CD14-positive monocyte (primary cell): Measurements from ENCODE around the gene CADM1. TPM values are rescaled to one million over a fixed set of nuclear protein-coding genes. Genes with fewer than 3 reads are reported as not detected.

Experiments
- DNase-seq, 3 donors: peaks; one replicate each; pipeline ENCODE4 v3.0.0-alpha.2; 2011 to 2022
- H2AFZ ChIP-seq: 2 replicates; pipeline ENCODE4 v1.6.0; 2012; ENCODE audit warnings: mild to moderate bottlenecking, low read depth, low read length, inconsistent platforms; ENCODE audit not compliant: insufficient read depth, poor library complexity, severe bottlenecking
- H3K27ac ChIP-seq, 2 donors: 1 replicate in 1 of 2; 2 replicates in 1 of 2; pipeline ENCODE4 v1.5.1; 2012 to 2013; ENCODE audit warnings: low read length in 2 of 2, control low read depth in 1 of 2, inconsistent platforms in 1 of 2, low read depth in 1 of 2, mild to moderate bottlenecking in 1 of 2
- H3K27me3 ChIP-seq, 2 donors: one replicate each; pipeline versions ENCODE4 v1.6.0 to v1.6.1; 2011 to 2013; ENCODE audit warnings: low read length in 2 of 2; ENCODE audit not compliant: control insufficient read depth in 2 of 2, insufficient read depth in 2 of 2
- H3K36me3 ChIP-seq, 2 donors: replicated peaks in 1 of 2; 1 replicate in 1 of 2; 2 replicates in 1 of 2; pipeline versions ENCODE4 v1.5.1 to v1.6.1; 2012 to 2013; ENCODE audit warnings: low read length in 2 of 2, control low read depth in 1 of 2, inconsistent platforms in 1 of 2, mild to moderate bottlenecking in 1 of 2; ENCODE audit not compliant: insufficient read depth in 2 of 2, control insufficient read depth in 1 of 2
- H3K4me1 ChIP-seq, 2 donors: 1 replicate in 1 of 2; 2 replicates in 1 of 2; pipeline versions ENCODE4 v1.5.1 to v1.6.1; 2012 to 2013; ENCODE audit warnings: low read length in 2 of 2, control low read depth in 1 of 2, inconsistent platforms in 1 of 2, mild to moderate bottlenecking in 1 of 2, moderate library complexity in 1 of 2; ENCODE audit not compliant: insufficient read depth in 2 of 2, control insufficient read depth in 1 of 2
- H3K4me2 ChIP-seq: replicated peaks from 2 replicates; pipeline ENCODE3; 2012; ENCODE audit warnings: low read length, moderate library complexity, mild to moderate bottlenecking; ENCODE audit not compliant: poor library complexity, severe bottlenecking; ENCODE audit errors: extremely low read depth
- H3K4me3 ChIP-seq, 3 experiments: fragments of 200-600 bp in 1 of 3; sonication (generic) in 1 of 3; replicated peaks in 1 of 3; 1 replicate in 2 of 3; 2 replicates in 1 of 3; pipeline ENCODE4 v1.5.1; 2011 to 2013; ENCODE audit warnings: low read length in 3 of 3, mild to moderate bottlenecking in 3 of 3, control low read depth in 2 of 3, low read depth in 2 of 3, inconsistent platforms in 1 of 3, moderate library complexity in 1 of 3
- H3K79me2 ChIP-seq: 2 replicates; pipeline ENCODE4 v1.6.0; 2012; ENCODE audit warnings: mild to moderate bottlenecking, control low read depth, inconsistent platforms, low read length, moderate library complexity; ENCODE audit not compliant: insufficient read depth
- H3K9ac ChIP-seq: 2 replicates; pipeline ENCODE4 v1.6.0; 2017; ENCODE audit warnings: low read length, mild to moderate bottlenecking; ENCODE audit not compliant: insufficient read depth, poor library complexity, severe bottlenecking
- H3K9me3 ChIP-seq, 2 donors: replicated peaks in 1 of 2; 1 replicate in 1 of 2; 2 replicates in 1 of 2; pipeline versions ENCODE4 v1.5.1 to v1.6.1; 2012 to 2013; ENCODE audit warnings: low read length in 2 of 2, control low read depth in 1 of 2; ENCODE audit not compliant: control insufficient read depth in 1 of 2, insufficient read depth in 1 of 2
- H4K20me1 ChIP-seq: 2 replicates; pipeline ENCODE4 v1.6.0; 2012; ENCODE audit warnings: mild to moderate bottlenecking, low read length, control low read depth, moderate library complexity; ENCODE audit not compliant: insufficient read depth
- H3K27ac Mint-ChIP-seq, 7 donors: one replicate each; pipeline ENCODE4 v1.8.0; 2020; ENCODE audit warnings: mild to moderate bottlenecking in 7 of 7, mixed read lengths in 7 of 7, moderate library complexity in 6 of 7, inconsistent platforms in 2 of 7
- H3K27me3 Mint-ChIP-seq, 3 donors: one replicate each; pipeline ENCODE4 v1.8.0; 2021 to 2022; ENCODE audit warnings: low read depth in 3 of 3, mild to moderate bottlenecking in 3 of 3, mixed read lengths in 3 of 3, moderate library complexity in 3 of 3, inconsistent platforms in 1 of 3
- H3K36me3 Mint-ChIP-seq, 2 donors: one replicate each; pipeline ENCODE4 v1.8.0; 2020; ENCODE audit warnings: mixed read lengths in 2 of 2, inconsistent platforms in 1 of 2, mild to moderate bottlenecking in 1 of 2
- H3K4me1 Mint-ChIP-seq: one replicate; pipeline ENCODE4 v1.8.0; 2020; ENCODE audit warnings: mild to moderate bottlenecking, mixed read lengths
- H3K4me3 Mint-ChIP-seq, 2 donors: one replicate each; pipeline ENCODE4 v1.8.0; 2020; ENCODE audit warnings: mild to moderate bottlenecking in 2 of 2, mixed read lengths in 2 of 2, moderate library complexity in 1 of 2
- H3K9me3 Mint-ChIP-seq, 7 donors: one replicate each; pipeline ENCODE4 v1.8.0; 2020 to 2022; ENCODE audit warnings: mixed read lengths in 7 of 7, mild to moderate bottlenecking in 6 of 7, moderate library complexity in 6 of 7, inconsistent platforms in 2 of 7
- CTCF ChIP-seq: fragments of 200-600 bp; IDR thresholded peaks from one replicate; pipeline ENCODE4 v1.8.0; 2022; ENCODE audit warnings: antibody characterized with exemption, mild to moderate bottlenecking
- WGBS: methylation state at CpG from one replicate; pipeline ENCODE4 v1.1.5; 2013; ENCODE audit warnings: missing lambda C conversion rate; ENCODE audit not compliant: insufficient coverage; 5-methylcytosine and 5-hydroxymethylcytosine counted together
- intact Hi-C, 2 donors: fragments of 100-400 bp; cut with micrococcal nuclease; formaldehyde crosslinking; loops; one replicate each; pipeline versions ENCODE4 v1.15.0 to v1.15.1; 2023
- polyA plus RNA-seq, 3 donors: library from polyadenylated mRNA; depleted of rRNA in 1 of 3; unstranded in 2 of 3; stranded (reverse) in 1 of 3; fragments of 300-500 nt in 2 of 3; fragments of >200 nt in 1 of 3; fragmentation: Illumina TruSeq in 2 of 3; gene quantifications; 1 replicate in 2 of 3; 2 replicates in 1 of 3; pipeline ENCODE4 v1.2.3, GENCODE V29; 2012 to 2021

CADM1 gene
- polyA plus RNA-seq, 3 donors, result not detected

GRCh38 chr11:115219376-115219775 lies 284.8 kb downstream of the CADM1 start:
- no peak overlapping the region for H3K27ac Mint-ChIP-seq
- DNase-seq, result no peak
- H3K9me3 Mint-ChIP-seq, result no peaks in the 10 kb centered on the region

GRCh38 chr11:115217726-115218311 lies 286.4 kb downstream of the CADM1 start:
- Histone ChIP-seq H3K36me3 (no peaks in the 10 kb centered on the region), H3K4me1 (no peaks in the 10 kb centered on the region), H3K4me2 (no peak overlapping the region), H2AFZ (no peak overlapping the region), H4K20me1 (no peaks in the 10 kb centered on the region), H3K9ac (no peak overlapping the region), H3K9me3 (no peaks in the 10 kb centered on the region), H3K4me3 (no peak overlapping the region), H3K79me2 (no peaks in the 10 kb centered on the region), H3K27ac (no peak overlapping the region), H3K27me3 (no peaks in the 10 kb centered on the region)
- DNase-seq, result no peak
- intact Hi-C loops, result no loop called here
- Mint-ChIP-seq H3K4me1 (no peaks in the 10 kb centered on the region), H3K27ac (no peak overlapping the region), H3K4me3 (no peak overlapping the region), H3K36me3 (no peaks in the 10 kb centered on the region), H3K9me3 (no peaks in the 10 kb centered on the region), H3K27me3 (no peaks in the 10 kb centered on the region)
- TF ChIP-seq CTCF, result no peak
- WGBS, result 93% methylated on average over 3 of the region's 8 CpGs

More at GRCh38 chr11:115219376-115219775, 284.8 kb downstream of the CADM1 start:
- 42% methylated on average over 3 of the region's 3 CpGs for WGBS
- H3K27me3 ChIP-seq, result no peaks in the 10 kb centered on the region
- no peak overlapping the region for H3K4me3 ChIP-seq
- H4K20me1 ChIP-seq, result no peaks in the 10 kb centered on the region
- H3K36me3 ChIP-seq, result no peaks in the 10 kb centered on the region
- Mint-ChIP-seq H3K4me1 (no peaks in the 10 kb centered on the region), H3K36me3 (no peaks in the 10 kb centered on the region), H3K27me3 (peaks cover 0 to 3% (median 0%) of the 10 kb centered on the region in 3 donors), H3K4me3 (no peak overlapping the region)
- no peaks in the 10 kb centered on the region for H3K4me1 ChIP-seq
- H3K79me2 ChIP-seq, result no peaks in the 10 kb centered on the region
- no peak for TF ChIP-seq CTCF
- H2AFZ ChIP-seq, result no peak overlapping the region
- no peak overlapping the region for H3K4me2 ChIP-seq
- intact Hi-C loops, result no loop called here
- H3K9me3 ChIP-seq, result no peaks in the 10 kb centered on the region
- H3K9ac ChIP-seq, result no peak overlapping the region
- no peak overlapping the region for H3K27ac ChIP-seq
